Liver (tissue), 9 donors: Measurements from ENCODE around the gene ZNF467. TPM values are rescaled to one million over a fixed set of nuclear protein-coding genes. Genes with fewer than 3 reads are reported as not detected.

Source experiments
- DNase-seq: peaks from one replicate; pipeline ENCODE4 v3.0.0-alpha.2; 2017; ENCODE audit warnings: low spot score
- H3K27ac ChIP-seq, 2 donors: one replicate each; pipeline ENCODE4 v1.7.0; 2013; ENCODE audit warnings: inconsistent platforms in 2 of 2, low read length in 2 of 2, control low read depth in 1 of 2, low read depth in 1 of 2, mild to moderate bottlenecking in 1 of 2
- H3K27me3 ChIP-seq, 4 donors: one replicate each; pipeline versions ENCODE4 v1.6.1 to v1.7.0; 2013; ENCODE audit warnings: low read length in 3 of 4, inconsistent platforms in 1 of 4, mild to moderate bottlenecking in 1 of 4, moderate library complexity in 1 of 4; ENCODE audit not compliant: control insufficient read depth in 4 of 4, insufficient read depth in 4 of 4
- H3K36me3 ChIP-seq, 4 donors: one replicate each; pipeline versions ENCODE4 v1.6.1 to v1.7.0; 2013; ENCODE audit warnings: low read length in 3 of 4, mild to moderate bottlenecking in 3 of 4, low read depth in 1 of 4, moderate library complexity in 1 of 4; ENCODE audit not compliant: control insufficient read depth in 4 of 4, insufficient read depth in 3 of 4
- H3K4me1 ChIP-seq, 4 donors: one replicate each; pipeline versions ENCODE4 v1.6.1 to v1.7.0; 2013; ENCODE audit warnings: low read length in 3 of 4, mild to moderate bottlenecking in 3 of 4, moderate library complexity in 1 of 4; ENCODE audit not compliant: control insufficient read depth in 4 of 4, insufficient read depth in 4 of 4
- H3K4me3 ChIP-seq, 3 donors: one replicate each; pipeline versions ENCODE4 v1.6.1 to v1.7.0; 2013; ENCODE audit warnings: low read length in 3 of 3, control low read depth in 1 of 3, low read depth in 1 of 3, mild to moderate bottlenecking in 1 of 3
- H3K9ac ChIP-seq, 2 donors: one replicate each; pipeline ENCODE4 v1.7.0; 2013; ENCODE audit warnings: low read length in 2 of 2, mild to moderate bottlenecking in 2 of 2, moderate library complexity in 2 of 2, control low read depth in 1 of 2, low read depth in 1 of 2
- H3K9me3 ChIP-seq, 4 donors: one replicate each; pipeline versions ENCODE4 v1.6.1 to v1.7.0; 2013; ENCODE audit warnings: low read length in 3 of 4; ENCODE audit not compliant: control insufficient read depth in 4 of 4
- FOXA1 ChIP-seq: IDR thresholded peaks from 2 replicates; pipeline ENCODE4 v1.6.1; 2016; ENCODE audit warnings: antibody characterized with exemption
- FOXA2 ChIP-seq: IDR thresholded peaks from 2 replicates; pipeline ENCODE4 v1.6.1; 2016; ENCODE audit warnings: antibody characterized with exemption
- GABPA ChIP-seq, 2 donors: IDR thresholded peaks in 1 of 2; conservative IDR thresholded peaks in 1 of 2; 2 replicates each; pipeline ENCODE4 v1.6.1; 2016; ENCODE audit warnings: antibody characterized with exemption in 2 of 2, mild to moderate bottlenecking in 1 of 2, moderate library complexity in 1 of 2
- HNF4A ChIP-seq, 2 donors: conservative IDR thresholded peaks; 2 replicates each; pipeline ENCODE4 v1.6.1; 2016; ENCODE audit warnings: antibody characterized with exemption in 2 of 2, mild to moderate bottlenecking in 2 of 2
- HNF4G ChIP-seq: IDR thresholded peaks from 2 replicates; pipeline ENCODE4 v1.6.1; 2016; ENCODE audit warnings: antibody characterized with exemption
- NR2F2 ChIP-seq: IDR thresholded peaks from 2 replicates; pipeline ENCODE4 v1.6.1; 2016; ENCODE audit warnings: antibody characterized with exemption
- RAD21 ChIP-seq, 2 donors: IDR thresholded peaks; 2 replicates each; pipeline ENCODE4 v1.6.1; 2016; ENCODE audit warnings: antibody characterized with exemption in 2 of 2, mild to moderate bottlenecking in 2 of 2
- RXRA ChIP-seq, 2 donors: IDR thresholded peaks; 2 replicates each; pipeline ENCODE4 v1.6.1; 2017 to 2018; ENCODE audit warnings: antibody characterized with exemption in 2 of 2, mild to moderate bottlenecking in 1 of 2
- SP1 ChIP-seq: IDR thresholded peaks from 2 replicates; pipeline ENCODE4 v1.6.1; 2018; ENCODE audit warnings: antibody characterized with exemption, mild to moderate bottlenecking
- TAF1 ChIP-seq: conservative IDR thresholded peaks from 2 replicates; pipeline ENCODE4 v1.6.1; 2016; ENCODE audit warnings: antibody characterized with exemption, mild to moderate bottlenecking
- YY1 ChIP-seq: IDR thresholded peaks from 2 replicates; pipeline ENCODE4 v1.6.1; 2016; ENCODE audit warnings: antibody characterized with exemption, mild to moderate bottlenecking
- WGBS: extraction: QIAGEN DNeasy Blood & Tissue Kit; methylation state at CpG from one replicate; pipeline ENCODE4 v1.1.7; 2013; 5-methylcytosine and 5-hydroxymethylcytosine counted together
- polyA plus RNA-seq, 2 donors: library from polyadenylated mRNA; stranded (reverse) in 1 of 2; unstranded in 1 of 2; fragments of 200-250 nt in 1 of 2; fragments of >200 nt in 1 of 2; fragmentation: Nextera tagmentation in 1 of 2; extraction: Ambion mirVana in 1 of 2; gene quantifications; one replicate each; pipeline versions ENCODE4 v1.2.1 to v1.2.3, GENCODE V29; 2013 to 2015
- total RNA-seq, 2 donors: library from RNA; depleted of rRNA; stranded (reverse); fragments of >200 nt; gene quantifications; one replicate each; pipeline ENCODE4 v1.2.3, GENCODE V29; 2014
- TF ChIP-seq, protein P1 (sequence below): IDR thresholded peaks from 2 replicates; pipeline ENCODE4 v1.6.1; 2016; ENCODE audit warnings: antibody characterized with exemption, mild to moderate bottlenecking
- TF ChIP-seq, protein P2 (sequence below): IDR thresholded peaks from 2 replicates; pipeline ENCODE4 v1.6.1; 2016; ENCODE audit warnings: antibody characterized with exemption
- TF ChIP-seq, protein P3 (sequence below): IDR thresholded peaks from 2 replicates; pipeline ENCODE4 v1.6.1; 2016; ENCODE audit warnings: antibody characterized with exemption
- TF ChIP-seq, protein P4 (sequence below): fragments of 150-350 bp; IDR thresholded peaks from 2 replicates; pipeline ENCODE4 v1.5.1; 2017; ENCODE audit warnings: improper control_type of control experiment, low read depth, low read length; ENCODE audit not compliant: missing input control
- TF ChIP-seq, protein P5 (sequence below): IDR thresholded peaks from 2 replicates; pipeline ENCODE4 v1.6.1; 2016; ENCODE audit warnings: antibody characterized with exemption
- donor health status: healthy.
- donor health status: healthy.
- donor health status: healthy.
- donor health status: healthy.
- donor health status: healthy.

Gene ZNF467
- total and polyA plus RNA-seq, 4 donors: 2.8 to 4.0 (median 3.7) TPM

DNA sequence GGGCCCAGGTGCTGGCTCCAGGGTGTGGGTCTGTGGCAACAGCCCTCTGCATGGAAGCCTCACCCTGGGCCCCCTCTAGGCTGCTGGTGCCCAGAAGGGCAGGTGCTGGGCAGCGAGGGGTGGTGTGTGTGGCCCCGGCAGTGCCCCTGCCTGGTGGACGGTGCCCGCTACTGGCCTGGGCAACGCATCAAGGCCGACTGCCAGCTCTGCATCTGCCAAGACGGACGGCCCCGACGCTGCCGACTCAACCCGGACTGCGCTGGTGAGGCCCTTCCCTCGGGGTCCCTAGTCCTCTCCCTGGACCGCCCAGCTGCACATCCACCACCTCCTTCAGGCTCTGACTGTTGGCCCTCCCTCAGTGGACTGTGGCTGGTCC, 18.8 kb upstream of the ZNF467 start:
- no peaks in the 10 kb centered on the region for H3K27me3 ChIP-seq

DNA sequence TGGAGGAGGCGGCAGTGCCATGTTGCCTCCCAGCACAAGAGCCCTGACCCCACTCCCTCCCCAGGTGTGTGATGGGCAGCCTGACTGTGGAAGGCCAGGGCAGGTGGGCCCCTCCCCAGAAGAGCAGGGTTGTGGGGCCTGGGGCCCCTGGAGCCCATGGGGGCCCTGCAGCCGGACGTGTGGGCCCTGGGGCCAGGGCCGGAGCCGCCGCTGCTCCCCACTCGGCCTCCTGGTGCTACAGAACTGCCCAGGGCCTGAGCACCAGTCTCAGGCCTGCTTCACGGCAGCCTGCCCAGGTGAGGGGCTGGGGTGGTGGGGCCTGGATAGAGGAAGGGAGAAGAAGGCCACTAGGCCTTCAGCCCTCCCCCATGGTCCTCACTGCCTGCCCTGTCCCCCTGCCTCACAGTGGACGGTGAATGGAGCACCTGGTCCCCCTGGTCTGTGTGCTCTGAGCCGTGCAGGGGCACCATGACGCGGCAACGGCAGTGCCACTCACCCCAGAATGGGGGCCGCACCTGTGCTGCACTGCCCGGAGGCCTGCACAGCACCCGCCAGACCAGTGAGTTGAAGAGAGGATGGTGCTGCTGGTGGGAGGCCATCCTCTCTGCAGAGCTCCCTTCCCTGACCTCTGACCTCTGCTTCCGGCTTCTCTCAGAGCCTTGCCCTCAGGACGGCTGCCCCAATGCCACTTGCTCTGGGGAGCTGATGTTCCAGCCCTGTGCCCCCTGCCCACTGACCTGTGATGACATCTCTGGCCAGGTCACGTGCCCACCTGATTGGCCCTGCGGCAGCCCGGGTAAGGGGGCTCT, 18.2 kb upstream of the ZNF467 start:
- Histone ChIP-seq H3K9me3 (no peaks in the 10 kb centered on the region), H3K27me3 (no peaks in the 10 kb centered on the region), H3K4me3 (no peak overlapping the region), H3K9ac (no peak overlapping the region), H3K4me1 (peaks cover 11 to 21% (median 15%) of the 10 kb centered on the region in 4 donors), H3K27ac (no peak overlapping the region), H3K36me3 (no peaks in the 10 kb centered on the region)
- TF ChIP-seq, protein P1, sequence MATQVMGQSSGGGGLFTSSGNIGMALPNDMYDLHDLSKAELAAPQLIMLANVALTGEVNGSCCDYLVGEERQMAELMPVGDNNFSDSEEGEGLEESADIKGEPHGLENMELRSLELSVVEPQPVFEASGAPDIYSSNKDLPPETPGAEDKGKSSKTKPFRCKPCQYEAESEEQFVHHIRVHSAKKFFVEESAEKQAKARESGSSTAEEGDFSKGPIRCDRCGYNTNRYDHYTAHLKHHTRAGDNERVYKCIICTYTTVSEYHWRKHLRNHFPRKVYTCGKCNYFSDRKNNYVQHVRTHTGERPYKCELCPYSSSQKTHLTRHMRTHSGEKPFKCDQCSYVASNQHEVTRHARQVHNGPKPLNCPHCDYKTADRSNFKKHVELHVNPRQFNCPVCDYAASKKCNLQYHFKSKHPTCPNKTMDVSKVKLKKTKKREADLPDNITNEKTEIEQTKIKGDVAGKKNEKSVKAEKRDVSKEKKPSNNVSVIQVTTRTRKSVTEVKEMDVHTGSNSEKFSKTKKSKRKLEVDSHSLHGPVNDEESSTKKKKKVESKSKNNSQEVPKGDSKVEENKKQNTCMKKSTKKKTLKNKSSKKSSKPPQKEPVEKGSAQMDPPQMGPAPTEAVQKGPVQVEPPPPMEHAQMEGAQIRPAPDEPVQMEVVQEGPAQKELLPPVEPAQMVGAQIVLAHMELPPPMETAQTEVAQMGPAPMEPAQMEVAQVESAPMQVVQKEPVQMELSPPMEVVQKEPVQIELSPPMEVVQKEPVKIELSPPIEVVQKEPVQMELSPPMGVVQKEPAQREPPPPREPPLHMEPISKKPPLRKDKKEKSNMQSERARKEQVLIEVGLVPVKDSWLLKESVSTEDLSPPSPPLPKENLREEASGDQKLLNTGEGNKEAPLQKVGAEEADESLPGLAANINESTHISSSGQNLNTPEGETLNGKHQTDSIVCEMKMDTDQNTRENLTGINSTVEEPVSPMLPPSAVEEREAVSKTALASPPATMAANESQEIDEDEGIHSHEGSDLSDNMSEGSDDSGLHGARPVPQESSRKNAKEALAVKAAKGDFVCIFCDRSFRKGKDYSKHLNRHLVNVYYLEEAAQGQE: no peak
- TF ChIP-seq TAF1 (no peak), HNF4A (conservative IDR thresholded peaks at IDR 0.05) (no peak), RAD21 (IDR thresholded peaks at IDR 0.05) (no peak), NR2F2 (no peak), GABPA (IDR thresholded peaks at IDR 0.05 in 1 of 2, conservative IDR thresholded peaks at IDR 0.05 in 1 of 2) (no peak), YY1 (no peak), SP1 (no peak), FOXA2 (no peak), HNF4G (no peak), RXRA (IDR thresholded peaks at IDR 0.05) (no peak), FOXA1 (no peak)
- TF ChIP-seq, protein P2, sequence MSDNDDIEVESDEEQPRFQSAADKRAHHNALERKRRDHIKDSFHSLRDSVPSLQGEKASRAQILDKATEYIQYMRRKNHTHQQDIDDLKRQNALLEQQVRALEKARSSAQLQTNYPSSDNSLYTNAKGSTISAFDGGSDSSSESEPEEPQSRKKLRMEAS: no peak
- TF ChIP-seq, protein P3, sequence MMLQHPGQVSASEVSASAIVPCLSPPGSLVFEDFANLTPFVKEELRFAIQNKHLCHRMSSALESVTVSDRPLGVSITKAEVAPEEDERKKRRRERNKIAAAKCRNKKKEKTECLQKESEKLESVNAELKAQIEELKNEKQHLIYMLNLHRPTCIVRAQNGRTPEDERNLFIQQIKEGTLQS: no peak
- 95% methylated on average over 21 of the region's 21 CpGs for WGBS
- DNase-seq: no peak

More for the DNA sequence above, 18.8 kb upstream of the ZNF467 start:
- Histone ChIP-seq H3K9me3 (no peaks in the 10 kb centered on the region), H3K4me3 (no peak overlapping the region), H3K36me3 (no peaks in the 10 kb centered on the region), H3K9ac (no peak overlapping the region), H3K27ac (no peak overlapping the region), H3K4me1 (peaks cover 11 to 21% (median 15%) of the 10 kb centered on the region in 4 donors)
- WGBS: 88% methylated on average over 15 of the region's 15 CpGs
- no peak for TF ChIP-seq RAD21 (IDR thresholded peaks at IDR 0.05)
- no peak for TF ChIP-seq HNF4G
- TF ChIP-seq NR2F2: no peak
- TF ChIP-seq RXRA (IDR thresholded peaks at IDR 0.05): no peak
- TF ChIP-seq SP1: no peak
- TF ChIP-seq, protein P3: no peak
- no peak for TF ChIP-seq GABPA (IDR thresholded peaks at IDR 0.05 in 1 of 2, conservative IDR thresholded peaks at IDR 0.05 in 1 of 2)
- no peak for TF ChIP-seq YY1
- TF ChIP-seq, protein P4, sequence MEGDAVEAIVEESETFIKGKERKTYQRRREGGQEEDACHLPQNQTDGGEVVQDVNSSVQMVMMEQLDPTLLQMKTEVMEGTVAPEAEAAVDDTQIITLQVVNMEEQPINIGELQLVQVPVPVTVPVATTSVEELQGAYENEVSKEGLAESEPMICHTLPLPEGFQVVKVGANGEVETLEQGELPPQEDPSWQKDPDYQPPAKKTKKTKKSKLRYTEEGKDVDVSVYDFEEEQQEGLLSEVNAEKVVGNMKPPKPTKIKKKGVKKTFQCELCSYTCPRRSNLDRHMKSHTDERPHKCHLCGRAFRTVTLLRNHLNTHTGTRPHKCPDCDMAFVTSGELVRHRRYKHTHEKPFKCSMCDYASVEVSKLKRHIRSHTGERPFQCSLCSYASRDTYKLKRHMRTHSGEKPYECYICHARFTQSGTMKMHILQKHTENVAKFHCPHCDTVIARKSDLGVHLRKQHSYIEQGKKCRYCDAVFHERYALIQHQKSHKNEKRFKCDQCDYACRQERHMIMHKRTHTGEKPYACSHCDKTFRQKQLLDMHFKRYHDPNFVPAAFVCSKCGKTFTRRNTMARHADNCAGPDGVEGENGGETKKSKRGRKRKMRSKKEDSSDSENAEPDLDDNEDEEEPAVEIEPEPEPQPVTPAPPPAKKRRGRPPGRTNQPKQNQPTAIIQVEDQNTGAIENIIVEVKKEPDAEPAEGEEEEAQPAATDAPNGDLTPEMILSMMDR: no peak
- TF ChIP-seq, protein P5, sequence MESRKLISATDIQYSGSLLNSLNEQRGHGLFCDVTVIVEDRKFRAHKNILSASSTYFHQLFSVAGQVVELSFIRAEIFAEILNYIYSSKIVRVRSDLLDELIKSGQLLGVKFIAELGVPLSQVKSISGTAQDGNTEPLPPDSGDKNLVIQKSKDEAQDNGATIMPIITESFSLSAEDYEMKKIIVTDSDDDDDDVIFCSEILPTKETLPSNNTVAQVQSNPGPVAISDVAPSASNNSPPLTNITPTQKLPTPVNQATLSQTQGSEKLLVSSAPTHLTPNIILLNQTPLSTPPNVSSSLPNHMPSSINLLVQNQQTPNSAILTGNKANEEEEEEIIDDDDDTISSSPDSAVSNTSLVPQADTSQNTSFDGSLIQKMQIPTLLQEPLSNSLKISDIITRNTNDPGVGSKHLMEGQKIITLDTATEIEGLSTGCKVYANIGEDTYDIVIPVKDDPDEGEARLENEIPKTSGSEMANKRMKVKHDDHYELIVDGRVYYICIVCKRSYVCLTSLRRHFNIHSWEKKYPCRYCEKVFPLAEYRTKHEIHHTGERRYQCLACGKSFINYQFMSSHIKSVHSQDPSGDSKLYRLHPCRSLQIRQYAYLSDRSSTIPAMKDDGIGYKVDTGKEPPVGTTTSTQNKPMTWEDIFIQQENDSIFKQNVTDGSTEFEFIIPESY: no peak
- TF ChIP-seq FOXA2: no peak
- no peak for TF ChIP-seq FOXA1
- DNase-seq: no peak
